Measurements from ENCODE around the gene RANGAP1. TPM values are rescaled to one million over a fixed set of nuclear protein-coding genes. Genes with fewer than 3 reads are reported as not detected.

RANGAP1 gene
- total RNA-seq, 4 donors from 2014 or later, result 18.7 to 38.7 (median 35.6) TPM

DNA sequence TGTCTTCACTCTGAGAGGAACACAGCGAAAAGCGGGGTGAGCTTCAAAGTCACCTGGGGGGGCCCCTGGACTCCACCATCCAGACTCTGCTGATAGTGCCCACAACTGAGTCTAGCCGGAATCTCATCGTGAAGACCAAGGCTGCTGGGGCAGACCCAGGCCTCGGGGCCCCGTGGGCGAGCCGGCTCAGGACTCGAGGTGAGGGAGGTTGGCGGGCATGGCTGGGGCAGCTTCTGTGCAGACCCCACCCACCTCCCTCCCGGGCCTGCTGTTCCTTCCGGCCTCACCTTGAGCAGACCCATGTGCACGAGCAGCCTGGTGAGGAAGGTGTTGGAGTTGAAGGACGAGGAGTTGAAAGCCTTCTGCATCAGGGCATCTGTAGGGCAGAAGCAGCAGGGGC lies 36.5 kb downstream of the RANGAP1 start:
- Histone ChIP-seq H3K9me3 (no peaks in the 10 kb centered on the region), H3K27me3 (no peaks in the 10 kb centered on the region), H3K4me1 (no peaks in the 10 kb centered on the region), H3K36me3 (no peaks in the 10 kb centered on the region), H3K4me3 (no peak overlapping the region), H3K27ac (no peak overlapping the region)
- intact Hi-C loops (cut with DNase I; ENCODE audit: low total_unique reads), result no loop called here
- no peak for TF ChIP-seq POLR2A (IDR thresholded peaks at IDR 0.05)
- TF ChIP-seq, protein P1, sequence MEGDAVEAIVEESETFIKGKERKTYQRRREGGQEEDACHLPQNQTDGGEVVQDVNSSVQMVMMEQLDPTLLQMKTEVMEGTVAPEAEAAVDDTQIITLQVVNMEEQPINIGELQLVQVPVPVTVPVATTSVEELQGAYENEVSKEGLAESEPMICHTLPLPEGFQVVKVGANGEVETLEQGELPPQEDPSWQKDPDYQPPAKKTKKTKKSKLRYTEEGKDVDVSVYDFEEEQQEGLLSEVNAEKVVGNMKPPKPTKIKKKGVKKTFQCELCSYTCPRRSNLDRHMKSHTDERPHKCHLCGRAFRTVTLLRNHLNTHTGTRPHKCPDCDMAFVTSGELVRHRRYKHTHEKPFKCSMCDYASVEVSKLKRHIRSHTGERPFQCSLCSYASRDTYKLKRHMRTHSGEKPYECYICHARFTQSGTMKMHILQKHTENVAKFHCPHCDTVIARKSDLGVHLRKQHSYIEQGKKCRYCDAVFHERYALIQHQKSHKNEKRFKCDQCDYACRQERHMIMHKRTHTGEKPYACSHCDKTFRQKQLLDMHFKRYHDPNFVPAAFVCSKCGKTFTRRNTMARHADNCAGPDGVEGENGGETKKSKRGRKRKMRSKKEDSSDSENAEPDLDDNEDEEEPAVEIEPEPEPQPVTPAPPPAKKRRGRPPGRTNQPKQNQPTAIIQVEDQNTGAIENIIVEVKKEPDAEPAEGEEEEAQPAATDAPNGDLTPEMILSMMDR (IDR thresholded peaks at IDR 0.05), result no peak
- DNase-seq, result no peak

DNA sequence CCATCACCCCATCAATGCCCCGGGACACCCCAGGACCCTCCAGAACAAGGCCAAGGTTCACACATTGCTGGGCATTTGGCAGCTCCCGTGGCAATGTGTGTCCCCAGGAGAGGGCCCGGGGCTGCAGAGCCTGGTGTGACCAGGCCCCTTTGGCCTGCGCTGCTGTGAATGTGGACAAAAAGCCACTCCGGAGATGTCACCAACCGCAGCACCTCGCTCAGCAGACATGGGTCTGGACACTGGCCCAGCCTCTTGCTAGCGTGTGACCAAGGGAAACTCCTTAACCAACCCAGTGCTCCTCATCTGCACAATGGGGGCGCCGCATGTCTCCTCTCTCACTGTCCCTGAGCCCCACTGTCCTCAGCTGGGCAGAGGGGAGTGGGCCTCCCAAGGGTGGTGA lies 37.2 kb downstream of the RANGAP1 start:
- DNase-seq, result no peak
- intact Hi-C loops (cut with DNase I; ENCODE audit: low total_unique reads), result no loop called here
- no peaks in the 10 kb centered on the region for H3K9me3 ChIP-seq
- no peaks in the 10 kb centered on the region for H3K27me3 ChIP-seq
- H3K4me3 ChIP-seq, result no peak overlapping the region
- H3K4me1 ChIP-seq, result no peaks in the 10 kb centered on the region
- H3K36me3 ChIP-seq, result no peaks in the 10 kb centered on the region
- no peak overlapping the region for H3K27ac ChIP-seq
- TF ChIP-seq POLR2A (IDR thresholded peaks at IDR 0.05), result no peak
- TF ChIP-seq, protein P1 (IDR thresholded peaks at IDR 0.05), result no peak

DNA sequence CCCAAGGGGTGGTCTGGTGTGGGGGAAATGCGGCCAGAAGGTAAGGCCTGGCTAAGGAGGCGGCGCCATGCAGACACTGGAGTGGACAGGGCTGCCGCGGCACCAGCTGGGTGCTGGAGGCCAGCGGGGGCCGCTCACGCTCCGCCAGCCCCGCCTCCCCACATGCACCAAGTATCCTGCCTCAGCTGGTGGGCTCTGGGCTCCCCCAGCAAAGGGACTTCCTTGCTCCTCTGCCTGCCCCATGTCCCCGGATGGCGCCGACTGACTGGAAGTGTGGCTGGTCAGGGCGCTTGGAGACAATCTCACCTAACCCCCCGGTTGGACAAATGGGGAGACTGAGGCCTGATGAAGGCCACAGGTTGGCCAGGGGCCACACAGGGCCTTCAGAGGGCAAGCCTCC lies 37.7 kb downstream of the RANGAP1 start:
- Histone ChIP-seq H3K9me3 (no peaks in the 10 kb centered on the region), H3K4me1 (no peaks in the 10 kb centered on the region), H3K27ac (no peak overlapping the region), H3K27me3 (no peaks in the 10 kb centered on the region), H3K4me3 (no peak overlapping the region), H3K36me3 (no peaks in the 10 kb centered on the region)
- no peak for DNase-seq
- no peak for TF ChIP-seq POLR2A (IDR thresholded peaks at IDR 0.05)
- TF ChIP-seq, protein P1 (IDR thresholded peaks at IDR 0.05), result no peak
- intact Hi-C loops (cut with DNase I; ENCODE audit: low total_unique reads), result no loop called here

DNA sequence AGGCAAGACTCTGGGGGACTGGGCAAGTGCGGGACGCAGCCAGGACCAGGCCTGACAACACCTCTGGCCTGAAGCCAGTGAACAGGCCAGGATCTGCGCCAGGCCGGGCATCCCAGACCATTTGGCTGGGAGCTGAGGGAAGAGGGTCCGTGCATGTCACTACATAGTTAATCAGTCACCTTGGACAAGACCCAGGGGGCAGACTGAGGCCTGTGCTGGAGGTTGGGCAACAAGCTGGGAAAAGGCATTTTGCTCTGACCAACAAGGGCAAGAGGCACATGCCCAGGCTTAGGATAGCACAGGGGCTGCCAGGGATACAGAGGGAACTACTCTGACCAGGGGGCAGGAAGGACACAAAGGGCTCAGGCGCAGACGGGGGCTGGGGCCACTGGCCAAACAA lies 38.3 kb downstream of the RANGAP1 start:
- Histone ChIP-seq H3K4me1 (no peaks in the 10 kb centered on the region), H3K27me3 (no peaks in the 10 kb centered on the region), H3K9me3 (no peaks in the 10 kb centered on the region), H3K4me3 (no peak overlapping the region), H3K36me3 (no peaks in the 10 kb centered on the region), H3K27ac (no peak overlapping the region)
- DNase-seq, result no peak
- TF ChIP-seq, protein P1 (IDR thresholded peaks at IDR 0.05), result no peak
- TF ChIP-seq POLR2A (IDR thresholded peaks at IDR 0.05), result no peak
- intact Hi-C loops (cut with DNase I; ENCODE audit: low total_unique reads), result no loop called here

DNA sequence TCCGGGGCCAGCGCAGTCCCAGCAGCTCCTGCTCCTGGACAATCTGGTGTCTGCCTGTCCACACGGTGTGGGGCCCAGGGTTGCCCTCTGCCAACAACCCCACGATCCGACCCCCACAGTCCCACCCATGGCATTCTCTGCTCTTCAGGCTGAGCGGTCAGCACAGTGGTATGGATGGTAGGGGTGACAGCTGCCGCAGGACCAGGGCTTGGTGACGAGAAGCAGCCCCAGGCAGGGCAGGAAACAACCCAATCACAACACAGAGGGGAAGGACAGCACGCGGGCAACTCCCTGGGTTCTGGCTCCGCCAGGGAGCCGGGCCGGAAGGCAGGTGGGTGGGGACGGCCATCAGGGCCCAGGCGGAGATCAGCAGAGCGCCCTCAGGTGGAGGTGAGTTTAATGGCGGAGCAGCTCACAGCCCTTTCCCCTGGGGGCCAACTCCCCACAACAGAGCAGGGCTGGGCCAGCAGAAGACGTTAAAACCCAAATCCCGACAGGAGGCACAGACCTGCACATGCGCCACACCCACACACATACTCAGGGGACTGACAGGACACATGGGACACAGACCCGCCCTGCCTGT lies 40.0 kb downstream of the RANGAP1 start:
- no peak for DNase-seq
- no peaks in the 10 kb centered on the region for H3K9me3 ChIP-seq
- no peak for TF ChIP-seq POLR2A (IDR thresholded peaks at IDR 0.05)
- TF ChIP-seq, protein P1 (IDR thresholded peaks at IDR 0.05), result no peak
- no peak overlapping the region for H3K27ac ChIP-seq
- no peaks in the 10 kb centered on the region for H3K4me1 ChIP-seq
- H3K27me3 ChIP-seq, result no peaks in the 10 kb centered on the region
- no peaks in the 10 kb centered on the region for H3K36me3 ChIP-seq
- intact Hi-C loops (cut with DNase I; ENCODE audit: low total_unique reads), result no loop called here
- no peak overlapping the region for H3K4me3 ChIP-seq
